Type B pancreatic cell (in vitro differentiated cells): ENCODE measurements around the gene MAP7D1. TPM values are rescaled to one million over a fixed set of nuclear protein-coding genes. Genes with fewer than 3 reads are reported as not detected.
"Not testable (repeated sequence)": the region's sequence is repeated elsewhere in the genome, so short reads cannot be mapped to it uniquely, and the experiment has no call there.

Experiments used
- DNase-seq: peaks from one replicate; pipeline ENCODE4 v3.0.0; 2021; ENCODE audit warnings: mixed read lengths; ENCODE audit not compliant: unreplicated experiment; ENCODE audit errors: extremely low spot score
- H3K27ac Mint-ChIP-seq: 2 replicates; pipeline ENCODE4 v1.8.0; 2021; ENCODE audit warnings: mild to moderate bottlenecking, mixed read lengths
- H3K27me3 Mint-ChIP-seq: 2 replicates; pipeline ENCODE4 v1.8.0; 2021; ENCODE audit warnings: mixed read lengths
- H3K36me3 Mint-ChIP-seq: 2 replicates; pipeline ENCODE4 v1.8.0; 2021; ENCODE audit warnings: mixed read lengths
- H3K4me1 Mint-ChIP-seq: one replicate; pipeline ENCODE4 v1.8.0; 2021; ENCODE audit warnings: mixed read lengths; ENCODE audit not compliant: unreplicated experiment
- H3K4me3 Mint-ChIP-seq: 2 replicates; pipeline ENCODE4 v1.8.0; 2021; ENCODE audit warnings: mild to moderate bottlenecking, mixed read lengths
- H3K9me3 Mint-ChIP-seq: 2 replicates; pipeline ENCODE4 v1.8.0; 2021; ENCODE audit warnings: mixed read lengths
- CTCF ChIP-seq: fragments of 200-600 bp; sonication (generic); conservative IDR thresholded peaks from 2 replicates; pipeline ENCODE4 v1.5.0; 2021; ENCODE audit warnings: antibody characterized with exemption, mild to moderate bottlenecking
- total RNA-seq: library from RNA; stranded (reverse); gene quantifications from 2 replicates; pipeline ENCODE4 v1.2.1, GENCODE V29; 2021; ENCODE audit warnings: low replicate concordance

MAP7D1 gene
- total RNA-seq, 1 donor from 2014 or later: 112 TPM

- H3K27ac Mint-ChIP-seq: peak overlapping the region; percentile 98
- H3K4me3 Mint-ChIP-seq: peak overlapping the region; percentile 98
- no peaks in the 10 kb centered on the region for H3K9me3 Mint-ChIP-seq
- peak; percentile 83 for DNase-seq
- H3K27me3 Mint-ChIP-seq: no peaks in the 10 kb centered on the region
- H3K36me3 Mint-ChIP-seq: peaks cover 18% of the 10 kb centered on the region
- TF ChIP-seq CTCF: peak; percentile 73
- peaks cover 19% of the 10 kb centered on the region for H3K4me1 Mint-ChIP-seq
Measured at GRCh38 chr1:36224537-36225282, 68.8 kb downstream of the MAP7D1 start.

DNA sequence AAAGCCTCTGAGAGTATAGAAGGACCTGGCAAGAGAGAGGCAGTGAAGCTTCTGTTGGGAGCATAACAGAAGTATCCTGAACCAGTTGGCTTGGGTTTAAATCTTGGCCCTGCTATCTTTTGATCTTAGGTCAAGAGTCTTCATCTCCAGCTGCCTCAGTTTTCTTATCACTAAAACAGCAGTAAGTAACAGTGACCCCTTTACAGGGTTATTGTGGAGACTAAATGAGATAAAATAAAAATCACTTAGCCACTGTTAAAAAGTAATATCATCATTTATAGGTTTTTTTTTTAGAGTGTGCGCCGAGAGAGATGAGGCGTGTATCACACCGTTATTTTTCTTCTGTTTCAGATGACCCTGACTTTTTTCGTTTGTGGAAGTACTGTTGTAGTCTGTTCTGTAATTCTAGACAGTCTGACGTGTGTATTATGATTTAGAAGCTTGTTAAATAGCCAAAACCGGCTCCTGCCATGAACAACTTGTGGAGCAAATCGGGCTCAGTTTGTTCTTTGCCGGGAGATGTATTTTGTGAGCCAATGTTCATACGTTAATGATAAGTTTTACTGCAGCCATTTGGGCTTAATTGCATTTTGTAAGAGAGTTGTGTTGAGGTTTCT lies 69.4 kb downstream of the MAP7D1 start:
- Mint-ChIP-seq H3K27ac (peak overlapping the region; percentile 98), H3K9me3 (no peaks in the 10 kb centered on the region), H3K36me3 (peaks cover 18% of the 10 kb centered on the region), H3K4me1 (peaks cover 19% of the 10 kb centered on the region), H3K27me3 (no peaks in the 10 kb centered on the region), H3K4me3 (peak overlapping the region; percentile 98)
- no peak for DNase-seq
- TF ChIP-seq CTCF: no peak

DNA sequence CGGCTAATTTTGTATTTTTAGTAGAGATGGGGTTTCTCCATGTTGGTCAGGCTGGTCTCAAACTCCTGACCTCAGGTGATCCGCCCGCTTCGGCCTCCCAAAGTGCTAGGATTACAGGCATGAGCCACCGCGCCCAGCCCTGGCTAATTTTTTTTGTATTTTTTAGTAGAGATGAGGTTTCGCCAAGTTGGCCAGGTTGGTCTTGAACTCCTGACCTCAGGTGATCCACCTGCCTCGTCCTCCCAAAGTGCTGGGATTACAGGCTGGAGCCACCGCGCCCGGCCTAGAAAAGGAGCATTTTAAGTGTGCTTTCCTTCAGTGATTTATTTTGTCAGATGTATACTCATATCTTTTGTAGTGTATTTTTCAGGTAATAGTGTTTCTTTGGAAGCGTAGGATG lies 74.3 kb downstream of the MAP7D1 start:
- not testable (repeated sequence) for DNase-seq, H3K4me3 Mint-ChIP-seq, H3K27me3 Mint-ChIP-seq, H3K9me3 Mint-ChIP-seq, H3K27ac Mint-ChIP-seq
- H3K36me3 Mint-ChIP-seq: peaks cover 31% of the 10 kb centered on the region
- H3K4me1 Mint-ChIP-seq: peaks cover 19% of the 10 kb centered on the region

Other genes with a start within 250 kb of the MAP7D1 start
- 20.1 and 30.6 TPM in 2 replicates for gene AGO3, start 225.1 kb upstream of the MAP7D1 start, total RNA-seq
- 2.1 and 9.6 TPM in 2 replicates for gene TEKT2, start 72.1 kb upstream of the MAP7D1 start, total RNA-seq
- gene ADPRS, start 67.3 kb upstream of the MAP7D1 start, total RNA-seq: 29.5 and 31.9 TPM in 2 replicates
- gene COL8A2, start 30.9 kb upstream of the MAP7D1 start, total RNA-seq: 0.14 and 2.5 TPM in 2 replicates
- 63.4 and 75.6 TPM in 2 replicates for gene TRAPPC3, start 6.7 kb upstream of the MAP7D1 start, total RNA-seq
- gene THRAP3, start 68.3 kb downstream of the MAP7D1 start, total RNA-seq: 122 and 135 TPM in 2 replicates
- gene SH3D21, start 150.2 kb downstream of the MAP7D1 start, total RNA-seq: 15.7 and 32.5 TPM in 2 replicates
- gene EVA1B, start 167.5 kb downstream of the MAP7D1 start, total RNA-seq: 23.3 and 39.5 TPM in 2 replicates
- 58.5 and 59.5 TPM in 2 replicates for gene STK40, start 229.8 kb downstream of the MAP7D1 start, total RNA-seq
- gene LSM10, start 241.7 kb downstream of the MAP7D1 start, total RNA-seq: 32.3 and 36.4 TPM in 2 replicates